ENCODE measurements around the gene POU2F1.
"Not testable (repeated sequence)": the region's sequence is repeated elsewhere in the genome, so short reads cannot be mapped to it uniquely, and the experiment has no call there.

DNA sequence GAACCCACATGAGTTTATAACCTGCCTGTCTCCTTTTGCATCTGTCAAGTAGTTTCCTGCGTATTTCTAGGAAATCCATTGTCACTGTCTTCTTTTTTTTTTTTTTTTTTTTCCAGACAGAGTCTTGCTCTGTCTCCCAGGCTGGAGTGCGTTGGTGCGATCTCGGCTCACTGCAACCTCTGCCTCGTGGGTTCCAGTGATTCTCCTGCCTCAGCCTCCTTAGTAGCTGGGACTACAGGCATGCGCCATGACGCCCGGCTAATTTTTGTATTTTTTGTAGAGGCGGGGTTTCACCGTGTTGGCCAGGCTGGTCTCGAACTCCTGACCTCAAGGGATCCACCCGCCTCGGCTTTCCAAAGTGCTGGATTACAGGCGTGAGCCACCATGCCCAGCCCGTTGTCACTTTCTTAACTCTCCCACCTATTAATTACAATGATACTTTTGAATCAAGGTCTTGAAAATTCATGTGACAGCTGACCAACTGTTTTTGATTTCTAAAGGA lies 4.1 kb downstream of the POU2F1 start:
- TF ChIP-seq, protein P1, sequence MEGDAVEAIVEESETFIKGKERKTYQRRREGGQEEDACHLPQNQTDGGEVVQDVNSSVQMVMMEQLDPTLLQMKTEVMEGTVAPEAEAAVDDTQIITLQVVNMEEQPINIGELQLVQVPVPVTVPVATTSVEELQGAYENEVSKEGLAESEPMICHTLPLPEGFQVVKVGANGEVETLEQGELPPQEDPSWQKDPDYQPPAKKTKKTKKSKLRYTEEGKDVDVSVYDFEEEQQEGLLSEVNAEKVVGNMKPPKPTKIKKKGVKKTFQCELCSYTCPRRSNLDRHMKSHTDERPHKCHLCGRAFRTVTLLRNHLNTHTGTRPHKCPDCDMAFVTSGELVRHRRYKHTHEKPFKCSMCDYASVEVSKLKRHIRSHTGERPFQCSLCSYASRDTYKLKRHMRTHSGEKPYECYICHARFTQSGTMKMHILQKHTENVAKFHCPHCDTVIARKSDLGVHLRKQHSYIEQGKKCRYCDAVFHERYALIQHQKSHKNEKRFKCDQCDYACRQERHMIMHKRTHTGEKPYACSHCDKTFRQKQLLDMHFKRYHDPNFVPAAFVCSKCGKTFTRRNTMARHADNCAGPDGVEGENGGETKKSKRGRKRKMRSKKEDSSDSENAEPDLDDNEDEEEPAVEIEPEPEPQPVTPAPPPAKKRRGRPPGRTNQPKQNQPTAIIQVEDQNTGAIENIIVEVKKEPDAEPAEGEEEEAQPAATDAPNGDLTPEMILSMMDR (IDR thresholded peaks at IDR 0.05; ENCODE audit: low read length): not testable (repeated sequence)
- not testable (repeated sequence) for TF ChIP-seq EZH2 (optimal IDR thresholded peaks at IDR 0.05; ENCODE audit: low read depth, low read length)
